HG02970 (cell line): ENCODE measurements around the gene ADAM15.

Experiments used
- ATAC-seq: cut with Tn5 transposase; IDR thresholded peaks from one replicate; pipeline ENCODE4 v1.9.1; 2021; ENCODE audit warnings: mild to moderate bottlenecking, moderate library complexity, moderate number of reproducible peaks; ENCODE audit not compliant: unreplicated experiment, low FRiP score

The ADAM15 gene

GRCh38 chr1:155083865-155084721, 33.0 kb downstream of the ADAM15 start:
- ATAC-seq = no peak

- ATAC-seq = peak; percentile 76
Observed at GRCh38 chr1:155084722-155085503, 33.8 kb downstream of the ADAM15 start.

- ATAC-seq = no peak
Observed at GRCh38 chr1:155085504-155086127, 34.5 kb downstream of the ADAM15 start.

- ATAC-seq = no peak
Observed at GRCh38 chr1:155086128-155086741, 35.1 kb downstream of the ADAM15 start.

- ATAC-seq = no peak
Observed at GRCh38 chr1:155086856-155087535, 35.9 kb downstream of the ADAM15 start.

- no peak for ATAC-seq
Observed at GRCh38 chr1:155091071-155092051, 40.2 kb downstream of the ADAM15 start.

- ATAC-seq = no peak
Observed at GRCh38 chr1:155092131-155092530, 41.0 kb downstream of the ADAM15 start.

- ATAC-seq = no peak
Observed at GRCh38 chr1:155092641-155093040, 41.5 kb downstream of the ADAM15 start.

GRCh38 chr1:155093911-155094621, 43.0 kb downstream of the ADAM15 start:
- ATAC-seq = no peak

- no peak for ATAC-seq
Observed at GRCh38 chr1:155094622-155094948, 43.5 kb downstream of the ADAM15 start.

- ATAC-seq = no peak
Observed at GRCh38 chr1:155099331-155099730, 48.2 kb downstream of the ADAM15 start.

GRCh38 chr1:155103325-155103724, 52.2 kb downstream of the ADAM15 start:
- no peak for ATAC-seq

- ATAC-seq = no peak
Observed at GRCh38 chr1:155104605-155105534, 53.8 kb downstream of the ADAM15 start.

GRCh38 chr1:155105604-155106011, 54.5 kb downstream of the ADAM15 start:
- ATAC-seq = no peak

GRCh38 chr1:155106862-155107261, 55.7 kb downstream of the ADAM15 start:
- ATAC-seq = no peak

- no peak for ATAC-seq
Observed at GRCh38 chr1:155107309-155108264, 56.5 kb downstream of the ADAM15 start.
